Body of pancreas (tissue), 4 donors: Measurements from ENCODE around the gene CENPC.
"Not testable (repeated sequence)": the region's sequence is repeated elsewhere in the genome, so short reads cannot be mapped to it uniquely, and the experiment has no call there.

Source experiments
- CTCF ChIP-seq, 7 experiments: fragments of 450-650 bp in 4 of 7; fragments of 200-600 bp in 3 of 7; sonication (generic) in 3 of 7; IDR thresholded peaks; one replicate each; pipeline ENCODE4 v1.5.1; 2016 to 2019; ENCODE audit warnings: antibody characterized with exemption in 7 of 7
- POLR2A ChIP-seq, 3 donors: fragments of 450-650 bp; IDR thresholded peaks; one replicate each; pipeline ENCODE4 v1.6.1; 2016; ENCODE audit warnings: antibody characterized with exemption in 3 of 3, mild to moderate bottlenecking in 2 of 3

- TF ChIP-seq CTCF, POLR2A (IDR thresholded peaks at IDR 0.05): not testable (repeated sequence)
These were observed 12.9 kb downstream of the CENPC start for GRCh38 chr4:67532397-67532796.
